Measurements from ENCODE around the gene RPTOR.
"Not testable (repeated sequence)": the region's sequence is repeated elsewhere in the genome, so short reads cannot be mapped to it uniquely, and the experiment has no call there.

RPTOR gene

DNA sequence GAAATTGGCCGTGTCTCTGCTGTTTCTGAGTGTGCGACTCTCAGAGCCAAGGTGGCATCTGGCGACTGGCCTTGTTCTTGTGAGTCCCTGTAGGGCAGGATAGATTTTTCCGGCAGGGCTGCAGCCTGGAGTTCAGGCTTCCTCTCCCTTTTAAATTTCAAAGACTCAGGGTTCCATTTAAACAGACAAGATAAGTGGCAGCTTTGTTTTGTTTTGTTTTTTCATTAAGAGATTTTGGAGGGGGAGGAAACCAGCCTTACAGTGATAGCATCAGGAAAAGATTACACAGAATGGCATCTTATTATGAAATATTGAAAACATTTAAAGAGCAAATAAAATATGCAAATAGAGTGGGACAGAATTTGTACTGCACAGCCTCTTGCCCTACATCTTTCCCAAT is 151.3 kb downstream of the RPTOR start:
- peak; percentile 50 for DNase-seq (ENCODE audit: low spot score)

DNA sequence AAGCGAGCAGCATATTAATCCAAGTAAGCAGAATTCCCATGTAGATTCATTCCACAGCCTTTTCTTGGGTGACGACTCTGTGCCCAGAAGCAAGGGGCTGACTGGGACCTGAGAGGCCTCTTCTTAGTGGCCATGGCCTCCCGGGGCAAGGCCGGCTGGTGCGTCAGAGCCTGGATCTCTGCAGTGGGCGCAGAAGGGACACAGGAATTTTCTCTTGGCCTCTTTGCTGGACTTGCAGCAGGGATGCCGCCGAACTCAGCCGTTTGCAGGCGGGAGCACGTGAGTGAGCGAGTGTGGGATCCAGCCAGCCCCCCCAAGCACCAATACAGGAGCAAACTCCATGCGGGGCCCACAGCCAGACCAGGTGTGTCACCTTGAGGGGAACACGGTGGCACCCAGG is 151.8 kb downstream of the RPTOR start:
- peak; percentile 73 for DNase-seq (ENCODE audit: low spot score)

DNA sequence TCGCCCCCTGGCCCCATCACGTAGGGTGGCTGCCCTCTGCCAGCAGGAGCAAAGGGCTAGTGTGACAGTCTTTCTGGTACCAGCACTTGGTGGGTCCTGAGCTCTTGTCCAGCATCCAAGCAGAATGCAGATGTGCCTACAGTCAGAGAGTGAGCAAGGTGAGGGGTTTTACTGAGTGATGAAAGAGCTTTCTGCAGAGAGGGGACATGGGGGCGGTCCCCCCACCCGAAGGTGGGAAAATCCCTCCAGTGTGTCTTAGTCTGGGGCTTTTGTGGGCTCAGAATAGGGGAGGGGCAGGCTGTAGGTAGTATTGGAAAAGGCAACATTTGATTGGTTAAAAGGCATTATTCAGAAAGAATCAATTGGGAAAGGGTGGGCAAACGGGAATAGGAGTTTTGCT is 152.3 kb downstream of the RPTOR start:
- no peak for DNase-seq (ENCODE audit: low spot score)

DNA sequence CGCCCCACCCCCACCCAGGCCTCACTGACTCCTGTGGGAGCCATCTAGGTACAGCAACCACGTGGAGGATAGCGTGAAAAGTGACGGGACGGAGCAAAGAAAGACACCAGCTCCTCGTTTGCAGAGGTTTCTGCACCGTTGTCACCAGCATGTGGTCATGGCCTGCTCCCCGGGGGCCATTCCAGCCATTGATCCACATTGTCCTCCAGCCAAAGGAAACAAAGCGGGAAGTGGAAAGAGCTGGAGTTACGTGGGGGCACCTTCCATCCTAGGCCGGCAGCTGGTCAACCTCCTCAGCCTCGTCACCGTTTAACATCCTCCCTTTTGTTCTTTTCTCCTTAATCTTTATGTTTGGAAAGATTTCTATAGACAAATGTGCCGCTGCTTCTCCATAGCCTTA is 153.7 kb downstream of the RPTOR start:
- DNase-seq (ENCODE audit: low spot score) = no peak

DNA sequence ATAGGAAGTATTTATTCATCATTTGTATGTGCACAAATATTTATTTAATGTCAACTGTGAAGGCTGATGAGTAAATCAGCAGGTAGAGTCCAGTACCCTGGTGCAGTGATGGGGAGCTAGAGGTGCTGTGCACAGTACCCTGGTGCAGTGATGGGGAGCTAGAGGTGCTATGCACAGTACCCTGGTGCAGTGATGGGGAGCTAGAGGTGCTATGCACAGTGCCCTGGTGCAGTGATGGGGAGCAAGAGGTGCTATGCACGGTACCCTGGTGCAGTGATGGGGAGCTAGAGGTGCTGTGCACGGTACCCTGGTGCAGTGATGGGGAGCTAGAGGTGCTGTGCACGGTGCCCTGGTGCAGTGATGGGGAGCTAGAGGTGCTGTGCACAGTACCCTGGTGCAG is 154.6 kb downstream of the RPTOR start:
- DNase-seq (ENCODE audit: low spot score) = not testable (repeated sequence)

DNA sequence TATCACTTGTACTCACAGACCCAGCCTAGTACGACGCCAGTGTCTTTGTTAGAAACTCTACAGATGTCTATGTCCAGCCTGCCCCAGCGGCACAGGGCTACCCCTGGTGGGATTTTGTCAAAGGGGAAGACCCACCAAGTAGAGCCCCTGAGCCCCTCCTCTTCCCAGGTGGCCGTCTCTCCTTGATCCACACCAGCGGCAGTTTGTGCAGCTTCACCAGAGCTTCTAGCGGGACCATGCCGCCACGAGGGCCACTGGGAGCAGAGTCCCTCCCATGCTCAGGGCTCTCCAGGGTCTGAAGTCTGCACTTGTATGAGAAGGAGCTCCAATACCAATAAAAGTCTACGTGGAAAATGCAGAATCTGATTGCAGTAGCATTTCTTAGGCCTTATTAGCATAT is 157.1 kb downstream of the RPTOR start:
- DNase-seq (ENCODE audit: low spot score) = no peak

DNA sequence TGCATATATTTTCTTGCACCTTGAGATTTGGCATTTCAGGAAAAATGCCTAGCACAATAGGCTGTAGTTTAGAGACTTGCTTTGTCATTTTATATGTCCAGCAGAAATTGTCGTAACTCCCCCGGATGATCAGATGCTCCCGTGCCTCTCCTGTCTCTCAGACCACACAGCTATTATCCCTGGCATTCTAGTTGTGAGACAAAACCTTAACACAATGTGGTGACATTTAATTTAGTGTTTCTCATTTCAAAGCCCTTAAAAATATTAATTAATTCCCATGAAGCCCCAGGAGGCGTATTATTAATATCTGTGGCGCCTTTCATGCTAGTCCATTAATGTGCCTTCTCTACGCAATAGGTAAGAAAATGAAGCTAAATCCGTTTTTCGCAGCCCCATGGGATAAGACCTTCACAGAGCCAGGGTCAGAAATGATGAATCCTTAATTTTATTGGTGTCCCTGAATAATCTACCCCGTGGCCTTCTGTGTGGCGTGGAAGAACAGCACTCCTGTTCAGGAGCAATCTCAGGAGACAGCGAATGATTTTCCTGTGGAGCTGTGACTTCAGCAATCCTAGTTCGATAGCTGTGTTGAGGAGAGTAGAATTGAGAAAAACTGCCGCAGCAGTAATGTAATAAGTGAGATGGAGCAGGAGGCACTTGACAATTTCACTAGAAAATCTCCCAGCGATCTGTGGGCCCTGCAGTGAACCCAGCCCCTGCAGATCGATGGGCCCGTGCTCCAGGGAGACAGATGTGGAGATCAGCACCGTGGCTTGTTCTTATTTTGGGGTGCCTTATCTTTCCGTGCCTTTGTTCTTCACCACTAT is 157.9 kb downstream of the RPTOR start:
- no peak for DNase-seq (ENCODE audit: low spot score)

DNA sequence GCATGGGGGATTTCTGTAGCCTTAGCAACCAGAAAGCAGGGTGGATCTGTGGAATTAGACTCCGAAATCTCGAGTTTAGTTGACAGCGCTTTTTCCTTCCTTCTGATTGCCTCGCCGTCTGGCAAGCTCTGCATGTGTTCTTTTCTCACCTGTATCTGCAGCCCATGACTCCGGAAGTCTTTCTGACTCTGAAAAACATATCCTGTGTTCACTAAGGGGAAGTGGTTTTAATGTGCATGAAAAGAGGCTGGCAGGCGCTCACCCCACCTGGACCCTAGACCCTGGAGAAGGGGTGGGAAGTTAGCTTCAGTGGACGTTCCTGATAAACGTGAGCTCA is 158.5 kb downstream of the RPTOR start:
- DNase-seq (ENCODE audit: low spot score) = no peak

DNA sequence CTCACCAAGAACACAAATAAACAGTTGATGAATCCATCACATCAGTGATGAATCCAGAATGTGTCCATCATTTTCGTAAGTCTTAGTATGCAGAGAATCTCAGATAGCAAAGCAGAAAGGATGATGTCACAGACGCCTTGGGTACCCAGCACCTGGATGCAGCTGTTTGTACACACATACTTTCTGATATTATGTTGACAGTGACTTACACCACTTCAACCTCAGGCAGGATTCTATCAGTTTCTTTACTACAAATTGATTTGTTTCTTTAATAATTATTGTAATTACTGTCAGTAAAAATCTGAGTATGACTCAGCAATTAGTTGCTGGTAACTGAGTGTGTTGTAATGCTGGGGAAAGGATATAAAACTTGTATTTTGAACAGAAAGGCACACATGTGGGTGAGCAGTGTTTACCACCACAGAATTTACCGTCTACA is 159.8 kb downstream of the RPTOR start:
- no peak for DNase-seq (ENCODE audit: low spot score)

DNA sequence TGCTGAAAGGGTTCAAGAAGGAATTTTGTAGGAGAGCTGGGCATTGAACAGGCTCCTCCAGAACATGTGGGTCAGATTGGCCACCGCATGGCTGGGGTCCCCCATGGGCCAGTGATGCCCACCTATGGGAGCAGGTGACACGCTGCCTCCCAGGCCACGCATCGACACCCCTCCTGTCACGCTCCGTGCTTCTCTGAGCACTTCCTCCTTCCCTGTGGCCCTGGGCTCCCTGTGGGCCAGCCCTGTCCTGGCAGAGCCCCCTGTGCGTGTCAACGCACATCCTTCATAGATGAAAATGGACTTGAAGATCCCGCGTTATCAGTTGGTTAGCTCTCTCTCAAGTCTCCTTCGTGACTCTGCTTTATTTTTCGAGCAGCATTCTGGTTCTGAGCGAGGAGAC is 160.3 kb downstream of the RPTOR start:
- no peak for DNase-seq (ENCODE audit: low spot score)

DNA sequence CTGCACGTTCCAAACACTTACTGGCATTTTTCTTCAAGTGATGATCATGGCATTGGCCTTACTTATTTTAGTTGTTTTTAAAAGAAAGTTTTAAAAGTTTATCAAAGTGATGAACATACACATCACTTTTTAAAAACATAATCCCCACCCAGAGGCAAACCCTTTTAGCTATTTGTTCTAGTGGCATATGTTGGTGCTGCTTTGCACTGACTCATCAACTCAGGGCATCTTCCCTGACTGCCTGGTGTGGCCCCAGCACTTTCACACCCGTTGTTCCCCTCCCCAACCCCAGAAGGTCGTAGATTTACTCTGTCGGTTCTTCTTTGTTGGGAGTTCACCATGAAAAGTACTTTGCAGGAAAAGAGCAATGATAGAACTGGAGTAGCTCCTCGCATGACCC is 161.3 kb downstream of the RPTOR start:
- DNase-seq (ENCODE audit: low spot score) = no peak

DNA sequence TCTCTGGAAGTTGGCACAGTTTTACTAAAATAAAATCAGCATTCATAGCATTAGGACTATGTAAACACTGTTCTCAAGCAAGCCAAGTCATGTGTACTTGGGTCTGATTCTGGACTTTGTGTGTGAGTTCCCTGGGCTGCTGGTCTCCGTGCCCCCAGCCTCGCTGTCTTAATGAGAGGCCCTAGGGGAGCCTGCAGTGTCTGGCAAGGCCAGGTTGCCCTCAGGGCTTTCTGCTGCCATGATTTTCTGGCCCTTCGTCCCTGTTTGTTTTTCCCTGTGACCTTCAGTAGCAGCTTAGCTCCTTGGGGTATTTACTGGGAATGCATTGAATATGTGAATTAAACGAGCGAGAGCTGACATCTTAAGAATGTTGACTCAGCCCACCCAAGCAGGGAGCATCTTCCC is 161.8 kb downstream of the RPTOR start:
- no peak for DNase-seq (ENCODE audit: low spot score)

DNA sequence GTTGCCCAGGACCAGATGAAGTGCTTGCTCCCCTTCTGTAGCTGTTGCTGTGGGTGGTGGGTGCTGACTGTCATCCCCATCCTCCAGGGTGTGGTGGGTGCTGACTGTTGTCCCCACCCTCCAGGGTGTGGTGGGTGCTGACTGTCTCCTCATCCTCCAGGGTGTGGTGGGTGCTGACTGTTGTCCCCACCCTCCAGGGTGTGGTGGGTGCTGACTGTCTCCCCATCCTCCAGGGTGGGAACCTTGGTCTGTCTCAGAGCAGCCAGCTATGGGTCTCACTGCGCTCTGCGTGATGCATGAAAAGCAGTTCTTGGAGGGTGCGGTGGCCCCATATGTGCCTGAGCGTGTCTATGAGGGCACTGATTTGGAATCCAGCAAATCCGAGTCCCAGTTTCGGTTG is 163.8 kb downstream of the RPTOR start:
- DNase-seq (ENCODE audit: low spot score) = no peak

DNA sequence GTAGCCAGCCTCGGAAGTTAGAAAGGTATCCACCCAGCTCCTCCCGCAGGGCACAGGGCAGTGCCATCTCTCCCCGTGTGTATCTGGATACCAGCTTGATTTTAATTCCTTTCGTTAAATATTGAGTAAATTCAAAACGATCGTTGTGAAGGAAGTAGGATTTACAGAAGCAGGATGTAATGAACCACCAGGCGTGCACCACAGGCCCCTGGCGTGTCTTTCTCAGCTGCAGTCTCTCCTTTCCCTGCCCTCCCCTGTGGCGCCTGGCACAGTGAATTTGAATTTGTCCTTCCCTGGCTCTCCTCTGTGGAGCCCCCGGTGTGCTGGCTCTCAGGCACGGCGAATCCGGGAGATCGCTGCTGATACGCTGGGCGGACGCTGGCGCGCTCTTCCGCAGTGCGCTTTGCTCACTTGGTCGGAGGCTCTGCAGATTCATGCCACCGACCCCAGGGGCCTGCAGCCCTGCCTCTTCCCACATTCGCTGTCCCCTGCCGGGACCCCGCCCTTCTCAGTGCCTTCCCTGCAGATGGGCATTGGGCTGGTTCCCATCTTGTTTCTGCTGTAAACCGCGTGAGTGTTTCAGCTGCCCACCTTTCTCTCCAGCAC is 164.6 kb downstream of the RPTOR start:
- DNase-seq (ENCODE audit: low spot score) = no peak

DNA sequence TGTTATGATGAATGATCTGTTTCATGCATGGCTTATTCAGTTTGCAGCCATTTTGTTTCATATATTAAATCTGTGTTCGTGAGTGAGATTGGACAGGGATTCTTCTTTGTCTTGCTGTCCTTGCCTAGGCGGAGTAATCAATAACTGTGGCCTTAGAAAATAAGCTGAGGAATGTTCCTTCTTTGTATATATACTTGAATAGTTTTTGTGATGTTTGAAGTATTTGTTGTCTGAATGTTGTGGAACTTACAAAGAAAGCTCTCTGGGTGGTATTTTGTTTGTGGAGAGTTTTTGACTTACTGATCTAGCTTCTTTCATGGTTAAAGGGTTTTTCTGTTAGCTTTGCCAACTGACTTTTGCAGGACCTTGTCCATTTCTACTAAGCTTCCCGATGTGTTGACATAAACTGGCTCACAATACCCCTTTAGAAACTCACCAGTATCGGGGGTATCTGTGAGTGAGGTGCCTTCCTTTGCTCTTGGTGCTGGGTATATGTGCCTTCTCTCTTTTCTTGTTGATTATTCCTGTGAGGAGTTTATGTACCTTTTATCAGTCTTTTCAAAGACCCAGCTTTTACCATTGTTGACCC is 166.2 kb downstream of the RPTOR start:
- no peak for DNase-seq (ENCODE audit: low spot score)

DNA sequence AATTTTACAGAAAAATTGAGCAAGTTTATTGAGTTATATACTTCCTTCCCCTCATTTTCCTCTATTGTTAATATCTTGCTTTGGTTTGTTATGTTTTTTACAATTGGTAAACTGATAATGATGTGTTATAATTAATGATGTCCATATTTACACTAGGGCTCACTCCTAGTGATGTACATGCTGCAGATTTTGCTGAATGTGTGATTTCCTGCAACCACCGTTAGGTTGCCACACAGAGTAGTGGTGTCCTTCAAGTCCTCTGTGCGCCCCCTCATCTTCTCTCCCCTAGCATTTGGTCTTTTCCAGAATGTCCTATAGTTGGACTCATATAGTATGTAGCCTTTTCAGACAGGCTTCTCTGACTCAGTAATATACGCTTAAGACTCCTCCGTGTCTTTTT is 167.5 kb downstream of the RPTOR start:
- DNase-seq (ENCODE audit: low spot score) = no peak

DNA sequence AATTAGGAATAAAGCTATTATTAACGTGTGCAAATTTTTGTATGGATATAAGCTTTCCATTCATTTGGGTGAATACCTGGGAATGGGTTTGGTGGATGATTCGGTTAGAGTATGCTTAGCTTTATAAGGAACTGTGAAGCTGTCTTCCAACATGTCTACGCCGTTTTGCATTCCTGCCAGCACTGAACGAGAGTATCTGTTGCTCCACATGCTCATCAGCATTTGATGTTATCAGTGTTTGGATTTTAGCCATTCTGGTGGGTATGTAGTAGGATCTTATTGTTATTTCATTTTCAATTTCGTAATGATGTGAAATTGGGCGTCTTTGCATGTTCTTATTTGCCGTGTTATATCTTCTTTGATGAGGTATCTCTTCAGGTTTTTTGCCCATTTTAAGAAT is 168.0 kb downstream of the RPTOR start:
- DNase-seq (ENCODE audit: low spot score) = no peak

DNA sequence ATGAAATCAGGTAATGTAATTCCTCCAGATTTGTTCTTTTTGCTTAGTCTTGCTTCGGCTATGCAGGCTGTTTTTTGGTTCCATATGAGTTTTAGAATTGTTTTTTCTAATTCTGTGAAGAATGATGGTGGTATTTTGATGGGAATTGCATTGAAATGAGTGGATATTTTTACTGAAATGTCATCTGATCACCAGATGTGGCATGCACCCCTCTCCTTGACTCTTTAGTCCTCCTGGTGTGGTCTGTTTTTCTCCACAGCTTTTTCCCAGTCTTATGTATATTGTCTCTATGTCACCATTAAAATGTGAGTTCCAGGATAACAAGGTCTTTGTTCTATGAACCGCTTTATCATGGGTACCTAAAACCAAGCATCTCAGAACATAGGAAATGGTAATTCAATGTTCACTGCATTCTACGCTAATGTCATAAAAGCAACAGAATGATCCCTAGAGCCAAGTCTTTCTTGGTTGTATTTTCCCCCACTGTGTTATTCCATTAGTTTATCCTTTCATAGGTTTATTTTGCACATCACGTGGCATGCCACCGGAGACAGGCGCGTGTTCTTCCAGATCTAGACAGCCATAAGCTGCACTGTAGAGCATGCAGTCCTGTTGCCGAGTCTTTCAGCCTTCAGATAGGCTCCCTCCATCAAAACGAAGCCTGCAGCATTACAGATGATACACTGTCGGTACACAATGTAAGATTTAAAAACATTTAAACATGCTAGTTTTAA is 172.5 kb downstream of the RPTOR start:
- DNase-seq (ENCODE audit: low spot score) = no peak

DNA sequence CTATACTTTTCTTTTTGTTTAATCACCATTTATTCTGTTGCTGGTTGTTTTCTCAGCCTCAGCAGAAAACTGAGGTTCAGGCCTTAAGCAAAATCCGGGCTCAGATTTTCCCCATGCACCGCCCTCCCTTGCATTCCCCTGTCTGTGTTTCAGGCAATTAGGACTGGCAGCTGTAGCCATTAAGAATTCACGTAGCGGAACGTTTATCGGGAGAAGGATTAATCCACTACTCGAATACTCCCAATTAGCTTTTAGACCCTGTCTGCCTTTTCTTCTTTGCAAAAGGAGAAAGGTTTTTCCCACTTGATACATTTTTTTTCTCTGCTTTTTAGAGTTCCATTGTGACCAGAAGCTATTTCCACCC is 173.1 kb downstream of the RPTOR start:
- DNase-seq (ENCODE audit: low spot score) = no peak

DNA sequence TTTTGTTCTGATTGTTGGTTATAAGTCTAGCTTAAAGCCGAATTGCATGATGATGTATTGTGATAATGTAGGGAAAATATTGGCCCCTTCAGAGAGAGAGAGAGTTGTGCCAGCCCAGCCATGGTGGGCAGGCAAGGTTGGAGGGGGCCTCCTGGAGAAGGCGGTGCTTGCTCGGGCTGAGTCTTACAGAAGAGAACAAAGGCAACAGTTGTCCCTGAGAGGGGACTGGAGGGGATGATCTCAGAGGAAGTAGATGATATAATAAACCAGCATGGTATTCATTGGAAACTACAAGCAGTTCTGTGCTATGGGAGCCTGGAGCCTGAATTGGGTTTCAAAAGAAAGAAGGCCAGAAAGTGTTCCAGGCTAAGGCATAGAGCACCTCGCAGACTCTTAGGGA is 173.8 kb downstream of the RPTOR start:
- DNase-seq (ENCODE audit: low spot score) = no peak

DNA sequence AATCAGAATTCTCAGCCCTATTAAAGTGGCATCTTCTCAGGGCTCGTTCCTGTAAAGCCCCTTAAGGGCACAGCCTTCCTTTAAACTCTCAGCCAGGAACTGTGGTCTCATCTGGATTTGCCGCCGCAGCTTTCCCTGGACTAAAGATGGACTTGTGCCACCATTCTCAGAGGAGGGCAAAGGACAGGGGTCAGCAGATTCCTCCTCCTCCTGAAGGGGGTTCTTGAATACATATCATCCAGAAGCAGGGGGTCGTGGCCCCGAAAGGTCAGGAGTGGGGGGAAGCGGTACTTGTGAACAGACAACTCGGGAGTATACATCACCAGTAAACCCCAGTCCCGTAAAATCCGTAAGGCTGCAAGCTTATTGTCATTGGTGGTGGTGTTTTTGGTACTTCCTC is 174.8 kb downstream of the RPTOR start:
- no peak for DNase-seq (ENCODE audit: low spot score)

DNA sequence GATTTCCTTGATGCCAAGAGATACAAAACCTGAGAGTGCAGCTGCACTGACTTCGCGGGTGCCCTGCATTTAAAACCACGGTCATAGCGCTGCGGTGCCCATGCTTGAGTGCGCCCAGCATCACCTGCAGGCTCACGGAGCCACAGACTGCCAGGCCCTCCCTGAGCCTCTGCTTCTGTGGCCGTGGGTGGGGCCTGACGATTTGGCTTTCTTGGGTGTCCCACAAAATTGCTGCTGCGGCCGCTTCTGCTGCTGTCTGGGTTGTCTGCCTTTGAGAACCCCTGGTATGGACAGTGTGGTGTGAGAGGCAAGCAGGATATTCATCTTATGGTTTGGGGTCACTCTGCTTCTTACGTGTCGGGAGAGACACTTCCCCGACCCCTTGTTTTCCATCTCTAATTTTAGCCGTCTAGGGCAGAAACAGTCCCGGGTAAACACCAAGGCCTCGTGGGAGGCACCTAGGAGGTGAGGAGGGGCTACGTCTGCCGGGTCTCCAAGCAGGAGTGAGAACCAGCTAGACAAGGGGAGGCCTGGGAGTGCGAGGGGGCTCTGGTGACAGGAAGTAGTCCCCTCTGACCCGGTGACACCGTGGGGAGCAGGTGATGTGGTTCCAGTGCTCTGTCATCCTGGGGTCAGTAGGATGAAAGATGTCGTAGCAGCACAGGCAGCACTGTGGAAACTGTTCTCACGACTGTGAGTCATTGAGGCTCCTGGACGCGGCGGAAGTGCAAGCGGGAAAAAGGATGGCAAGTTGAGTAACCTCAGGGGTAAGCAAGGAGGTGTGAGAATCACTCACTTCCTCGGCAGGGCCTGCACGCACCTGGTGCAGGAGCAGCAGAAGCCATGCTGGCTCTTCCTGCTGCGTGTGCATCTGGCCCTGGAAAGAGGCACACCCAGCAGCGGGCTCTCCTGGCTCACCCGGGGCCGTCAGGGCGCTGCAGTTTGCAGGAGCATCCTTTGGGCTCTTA is 176.3 kb downstream of the RPTOR start:
- DNase-seq (ENCODE audit: low spot score) = no peak
